Naive thymus-derived CD4-positive, alpha-beta T cell (primary cell): ENCODE data around the gene ANKIB1. TPM values are rescaled to one million over a fixed set of nuclear protein-coding genes. Genes with fewer than 3 reads are reported as not detected.

ENCODE experiments used
- ATAC-seq: fragments of 150-1000 bp; cut with Tn5 transposase; 2 replicates; pipeline ENCODE4 v1.10.0; 2021; ENCODE audit warnings: mild to moderate bottlenecking, moderate library complexity
- CTCF ChIA-PET: fragments of 350-600 bp; sonication (Branson Sonifier 250); formaldehyde crosslinking; loops from one replicate; lab custom pipeline; 2021; ENCODE audit warnings: antibody characterized with exemption; lab: Charles Lee
- POLR2A ChIA-PET: fragments of 350-600 bp; sonication (Branson Sonifier 250); formaldehyde crosslinking; loops from one replicate; lab custom pipeline; 2021; ENCODE audit warnings: antibody characterized with exemption, inconsistent platforms; lab: Charles Lee
- DNase-seq, 9 donors: peaks; one replicate each; pipeline versions ENCODE4 v3.0.0 to v3.0.0-alpha.2; 2020 to 2022; ENCODE audit warnings: mixed read lengths in 1 of 9
- H3K27ac ChIP-seq: one replicate; pipeline ENCODE4 v1.7.0; 2013; ENCODE audit warnings: mild to moderate bottlenecking, low read depth, low read length, moderate library complexity
- H3K27me3 ChIP-seq, 2 donors: one replicate each; pipeline ENCODE4 v1.7.0; 2013; ENCODE audit warnings: low read length in 2 of 2, mild to moderate bottlenecking in 2 of 2, moderate library complexity in 2 of 2; ENCODE audit not compliant: control insufficient read depth in 2 of 2, insufficient read depth in 2 of 2
- H3K36me3 ChIP-seq, 3 experiments: 1 replicate in 2 of 3; 2 replicates in 1 of 3; pipeline ENCODE4 v1.7.0; 2013; ENCODE audit warnings: low read length in 3 of 3, mild to moderate bottlenecking in 3 of 3, moderate library complexity in 1 of 3; ENCODE audit not compliant: insufficient read depth in 3 of 3, control insufficient read depth in 2 of 3
- H3K4me1 ChIP-seq, 2 donors: one replicate each; pipeline ENCODE4 v1.7.0; 2013; ENCODE audit warnings: low read length in 2 of 2, mild to moderate bottlenecking in 2 of 2, moderate library complexity in 1 of 2; ENCODE audit not compliant: control insufficient read depth in 2 of 2, insufficient read depth in 2 of 2
- H3K4me3 ChIP-seq: 2 replicates; pipeline ENCODE4 v1.7.0; 2013; ENCODE audit warnings: mild to moderate bottlenecking, low read length
- H3K9me3 ChIP-seq, 3 experiments: 1 replicate in 2 of 3; 2 replicates in 1 of 3; pipeline ENCODE4 v1.7.0; 2013; ENCODE audit warnings: low read length in 3 of 3; ENCODE audit not compliant: control insufficient read depth in 2 of 3
- H3K27ac Mint-ChIP-seq, 9 donors: one replicate each; pipeline ENCODE4 v1.8.0; 2020 to 2022; ENCODE audit warnings: mixed read lengths in 9 of 9, mild to moderate bottlenecking in 8 of 9, moderate library complexity in 5 of 9, inconsistent platforms in 2 of 9
- H3K27me3 Mint-ChIP-seq, 5 donors: one replicate each; pipeline ENCODE4 v1.8.0; 2021 to 2022; ENCODE audit warnings: mixed read lengths in 5 of 5, mild to moderate bottlenecking in 1 of 5
- H3K36me3 Mint-ChIP-seq, 5 donors: one replicate each; pipeline ENCODE4 v1.8.0; 2020 to 2022; ENCODE audit warnings: mixed read lengths in 5 of 5, mild to moderate bottlenecking in 3 of 5, inconsistent platforms in 1 of 5
- H3K4me1 Mint-ChIP-seq, 7 donors: one replicate each; pipeline ENCODE4 v1.8.0; 2020 to 2022; ENCODE audit warnings: mixed read lengths in 7 of 7, mild to moderate bottlenecking in 3 of 7, inconsistent platforms in 1 of 7
- H3K4me3 Mint-ChIP-seq, 10 donors: one replicate each; pipeline ENCODE4 v1.8.0; 2020 to 2022; ENCODE audit warnings: mild to moderate bottlenecking in 10 of 10, mixed read lengths in 10 of 10, moderate library complexity in 6 of 10, inconsistent platforms in 2 of 10
- H3K9me3 Mint-ChIP-seq, 11 donors: one replicate each; pipeline ENCODE4 v1.8.0; 2020 to 2022; ENCODE audit warnings: mixed read lengths in 11 of 11, mild to moderate bottlenecking in 4 of 11, inconsistent platforms in 1 of 11, moderate library complexity in 1 of 11
- intact Hi-C, 2 donors: fragments of 100-400 bp; cut with micrococcal nuclease; formaldehyde crosslinking; loops; one replicate each; pipeline ENCODE4 v1.15.1; 2023
- polyA plus RNA-seq, 2 donors: library from polyadenylated mRNA; unstranded; fragments of 300-500 nt; fragmentation: Illumina TruSeq; gene quantifications; one replicate each; pipeline ENCODE4 v1.2.3, GENCODE V29; 2021
- total RNA-seq, 6 experiments: library from RNA in 5 of 6; stranded (reverse) in 5 of 6; gene quantifications; 1 replicate in 5 of 6; 2 replicates in 1 of 6; pipeline ENCODE4 v1.2.3 and lab custom pipeline; 2021 to 2026

The ANKIB1 gene
- total and polyA plus RNA-seq, 7 experiments from 2014 or later, result 5.8 to 98.6 (median 67.6) TPM

- H3K9me3 ChIP-seq, result no peaks in the 10 kb centered on the region
- no peak overlapping the region for H3K27ac ChIP-seq
- peaks cover 0 to 7% (median 0%) of the 10 kb centered on the region in 3 experiments for H3K36me3 ChIP-seq
- CTCF ChIA-PET, result no interaction called here
- no peaks in the 10 kb centered on the region for H3K27me3 ChIP-seq
- POLR2A ChIA-PET, result no interaction called here
- H3K27me3 Mint-ChIP-seq, result no peaks in the 10 kb centered on the region
- no peaks in the 10 kb centered on the region for H3K4me1 ChIP-seq
- no peak for DNase-seq
- no peak for ATAC-seq
- H3K4me1 Mint-ChIP-seq, result peaks cover 0 to 4% (median 4%) of the 10 kb centered on the region in 7 donors
- H3K27ac Mint-ChIP-seq, result no peak overlapping the region
- H3K36me3 Mint-ChIP-seq, result peaks cover 17 to 43% (median 35%) of the 10 kb centered on the region in 5 donors
- H3K4me3 Mint-ChIP-seq, result no peak overlapping the region
- peaks cover 0 to 6% (median 0%) of the 10 kb centered on the region in 11 donors for H3K9me3 Mint-ChIP-seq
- H3K4me3 ChIP-seq, result no peak overlapping the region
- intact Hi-C loops, result no loop called here
Observed at GRCh38 chr7:92330835-92331438, 85.2 kb downstream of the ANKIB1 start.

- Mint-ChIP-seq H3K4me1 (peaks cover 0 to 4% (median 0%) of the 10 kb centered on the region in 7 donors), H3K4me3 (no peak overlapping the region), H3K27me3 (no peaks in the 10 kb centered on the region), H3K27ac (no peak overlapping the region), H3K9me3 (peaks cover 0 to 6% (median 0%) of the 10 kb centered on the region in 11 donors), H3K36me3 (peaks cover 18 to 48% (median 41%) of the 10 kb centered on the region in 5 donors)
- ATAC-seq (no peak), DNase-seq (no peak)
- ChIA-PET POLR2A (no interaction called here), CTCF (no interaction called here)
- Histone ChIP-seq H3K9me3 (no peaks in the 10 kb centered on the region), H3K36me3 (peaks cover 0 to 7% (median 0%) of the 10 kb centered on the region in 3 experiments), H3K4me3 (no peak overlapping the region), H3K27me3 (no peaks in the 10 kb centered on the region), H3K4me1 (no peaks in the 10 kb centered on the region), H3K27ac (no peak overlapping the region)
- intact Hi-C loops, result no loop called here
Observed at GRCh38 chr7:92331508-92331907, 85.7 kb downstream of the ANKIB1 start.

- DNase-seq (no peak), ATAC-seq (no peak)
- peaks cover 22 to 51% (median 48%) of the 10 kb centered on the region in 5 donors for H3K36me3 Mint-ChIP-seq
- H3K4me3 Mint-ChIP-seq, result no peak overlapping the region
- no peak overlapping the region for H3K27ac Mint-ChIP-seq
- intact Hi-C loops, result no loop called here
- CTCF ChIA-PET, result no interaction called here
- peaks cover 0 to 6% (median 0%) of the 10 kb centered on the region in 11 donors for H3K9me3 Mint-ChIP-seq
- H3K27me3 Mint-ChIP-seq, result no peaks in the 10 kb centered on the region
- H3K9me3 ChIP-seq, result no peaks in the 10 kb centered on the region
- peaks cover 0 to 7% (median 0%) of the 10 kb centered on the region in 3 experiments for H3K36me3 ChIP-seq
- POLR2A ChIA-PET, result no interaction called here
- H3K4me3 ChIP-seq, result no peak overlapping the region
- H3K27ac ChIP-seq, result no peak overlapping the region
- H3K27me3 ChIP-seq, result no peaks in the 10 kb centered on the region
- H3K4me1 Mint-ChIP-seq, result peaks cover 0 to 4% (median 0%) of the 10 kb centered on the region in 7 donors
- H3K4me1 ChIP-seq, result no peaks in the 10 kb centered on the region
Observed at GRCh38 chr7:92332782-92333181, 87.0 kb downstream of the ANKIB1 start.

- no peaks in the 10 kb centered on the region for H3K9me3 ChIP-seq
- H3K4me1 Mint-ChIP-seq, result peaks cover 0 to 4% (median 0%) of the 10 kb centered on the region in 7 donors
- ChIA-PET POLR2A (no interaction called here), CTCF (no interaction called here)
- H3K27ac ChIP-seq, result no peak overlapping the region
- H3K9me3 Mint-ChIP-seq, result peaks cover 0 to 6% (median 0%) of the 10 kb centered on the region in 11 donors
- H3K36me3 Mint-ChIP-seq, result peaks cover 22 to 53% (median 43%) of the 10 kb centered on the region in 5 donors
- H3K27me3 Mint-ChIP-seq, result no peaks in the 10 kb centered on the region
- no peak overlapping the region for H3K4me3 ChIP-seq
- intact Hi-C loops, result no loop called here
- peaks cover 0 to 7% (median 0%) of the 10 kb centered on the region in 3 experiments for H3K36me3 ChIP-seq
- DNase-seq (no peak), ATAC-seq (no peak)
- H3K4me3 Mint-ChIP-seq, result no peak overlapping the region
- H3K27ac Mint-ChIP-seq, result no peak overlapping the region
- no peaks in the 10 kb centered on the region for H3K4me1 ChIP-seq
- H3K27me3 ChIP-seq, result no peaks in the 10 kb centered on the region
Observed at GRCh38 chr7:92333866-92334265, 88.1 kb downstream of the ANKIB1 start.

- POLR2A ChIA-PET, result no interaction called here
- intact Hi-C loops, result no loop called here
Observed at GRCh38 chr7:92335574-92335973, 89.8 kb downstream of the ANKIB1 start.

GRCh38 chr7:92336662-92337340 lies 91.0 kb downstream of the ANKIB1 start:
- Mint-ChIP-seq H3K4me1 (peaks cover 0 to 4% (median 0%) of the 10 kb centered on the region in 7 donors), H3K36me3 (peaks cover 18 to 47% (median 34%) of the 10 kb centered on the region in 5 donors), H3K4me3 (no peak overlapping the region), H3K27ac (no peak overlapping the region), H3K27me3 (no peaks in the 10 kb centered on the region), H3K9me3 (peaks cover 0 to 6% (median 0%) of the 10 kb centered on the region in 11 donors)
- Histone ChIP-seq H3K27me3 (no peaks in the 10 kb centered on the region), H3K9me3 (no peaks in the 10 kb centered on the region), H3K4me1 (no peaks in the 10 kb centered on the region), H3K36me3 (no peaks in the 10 kb centered on the region), H3K4me3 (no peak overlapping the region), H3K27ac (no peak overlapping the region)
- intact Hi-C loops, result no loop called here
- ChIA-PET POLR2A (no interaction called here), CTCF (interaction anchor here (0.6 kb wide), 1 partner anchor 9 kb away, joined by 3 read pairs; no protein-coding TSS in a partner anchor)
- DNase-seq (no peak), ATAC-seq (no peak)

More at GRCh38 chr7:92335574-92335973, 89.8 kb downstream of the ANKIB1 start:
- DNase-seq (no peak), ATAC-seq (no peak)
- CTCF ChIA-PET, result no interaction called here
- Mint-ChIP-seq H3K4me1 (peaks cover 0 to 4% (median 0%) of the 10 kb centered on the region in 7 donors), H3K4me3 (no peak overlapping the region), H3K9me3 (peaks cover 0 to 6% (median 0%) of the 10 kb centered on the region in 11 donors), H3K27me3 (no peaks in the 10 kb centered on the region), H3K27ac (peak overlapping the region in 1 of 9 donors; percentile 45), H3K36me3 (peaks cover 18 to 47% (median 39%) of the 10 kb centered on the region in 5 donors)
- H3K36me3 ChIP-seq, result no peaks in the 10 kb centered on the region
- H3K4me3 ChIP-seq, result no peak overlapping the region
- H3K27me3 ChIP-seq, result no peaks in the 10 kb centered on the region
- H3K9me3 ChIP-seq, result no peaks in the 10 kb centered on the region
- no peaks in the 10 kb centered on the region for H3K4me1 ChIP-seq
- H3K27ac ChIP-seq, result no peak overlapping the region
